Upper lobe of left lung (tissue), 4 donors: ENCODE measurements around the gene CLSTN2.

Source experiments
- CTCF ChIP-seq, 6 experiments: fragments of 450-650 bp in 4 of 6; fragments of 200-600 bp in 2 of 6; sonication (generic) in 2 of 6; IDR thresholded peaks; one replicate each; pipeline ENCODE4 v1.5.1; 2016 to 2019; ENCODE audit warnings: antibody characterized with exemption in 6 of 6
- EP300 ChIP-seq, 4 donors: sonication (generic); formaldehyde crosslinking; IDR thresholded peaks; one replicate each; pipeline ENCODE4 v1.5.1; 2017; ENCODE audit warnings: antibody characterized with exemption in 4 of 4, control low read depth in 2 of 4
- POLR2A ChIP-seq, 4 donors: fragments of 450-650 bp; IDR thresholded peaks; one replicate each; pipeline ENCODE4 v1.5.1; 2016 to 2017; ENCODE audit warnings: antibody characterized with exemption in 4 of 4, mild to moderate bottlenecking in 2 of 4
- POLR2AphosphoS5 ChIP-seq, 2 donors: sonication (generic); formaldehyde crosslinking; IDR thresholded peaks; one replicate each; pipeline ENCODE4 v1.5.1; 2017; ENCODE audit warnings: antibody characterized with exemption in 2 of 2

DNA sequence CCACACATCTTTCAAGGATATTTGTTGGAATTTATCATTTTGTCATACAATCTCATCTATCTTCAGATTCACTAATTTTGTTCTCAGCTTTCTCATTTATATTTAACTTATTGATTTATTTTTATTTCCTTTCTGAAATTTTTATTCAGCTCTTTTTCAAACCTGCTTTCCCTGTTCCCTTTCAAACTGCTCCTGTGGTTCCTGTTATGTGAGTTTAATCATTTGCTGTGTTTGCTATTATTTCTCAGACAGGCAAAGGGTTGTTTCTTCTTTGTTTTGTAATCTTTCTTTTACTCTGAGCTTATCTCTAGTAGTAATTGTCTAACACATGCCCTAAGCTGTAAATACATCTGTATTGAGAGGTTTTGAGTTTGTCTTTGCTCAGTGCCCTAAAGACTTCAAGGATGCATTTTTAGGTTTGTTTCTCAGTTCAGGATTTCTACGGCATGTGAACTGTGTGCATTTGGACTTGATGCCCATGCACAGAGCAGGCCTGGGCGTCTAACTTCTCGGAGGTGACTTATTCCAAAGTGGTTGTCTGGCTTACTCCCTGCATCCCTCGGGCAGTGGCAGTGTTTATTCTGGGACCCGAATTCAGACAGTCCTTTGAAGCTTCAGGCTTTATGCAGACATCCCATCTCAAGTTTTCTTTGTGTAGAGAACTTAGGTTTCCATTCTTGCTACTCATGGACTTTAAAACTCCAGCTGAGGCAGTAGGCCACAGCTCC, 587.8 kb downstream of the CLSTN2 start:
- TF ChIP-seq EP300 (IDR thresholded peaks at IDR 0.05) (no peak), CTCF (IDR thresholded peaks at IDR 0.05) (no peak), POLR2A (IDR thresholded peaks at IDR 0.05) (no peak), POLR2AphosphoS5 (IDR thresholded peaks at IDR 0.05) (no peak)
